ENCODE results near the gene MAPK10.

Gene MAPK10

DNA sequence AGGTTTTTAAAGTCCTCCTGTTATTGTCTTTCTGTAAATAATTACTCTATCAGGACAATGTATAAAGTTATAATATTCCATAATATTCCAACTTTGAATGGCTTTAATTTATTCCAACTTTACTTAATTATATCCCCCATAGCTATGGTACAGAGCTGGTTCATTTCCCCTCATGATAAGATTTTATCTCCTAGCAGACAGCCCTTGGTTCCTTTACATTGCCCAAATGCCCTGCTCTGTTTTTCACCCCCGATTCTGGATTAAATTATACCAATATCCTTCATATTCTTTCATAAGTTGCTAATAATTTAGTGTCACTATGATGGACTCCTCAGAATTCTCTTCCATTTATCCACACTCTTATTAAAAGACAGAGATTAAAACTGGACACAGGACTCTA is 340.5 kb downstream of the MAPK10 start:
- no peak for TF ChIP-seq CTCF (conservative IDR thresholded peaks at IDR 0.05; ENCODE audit: low read depth, low read length)
- DNase-seq (ENCODE audit: low read depth), result no peak
- H3K4me3 ChIP-seq (ENCODE audit: low read depth, low read length), result no peak overlapping the region

GRCh38 chr4:86015412-86016350 is 344.2 kb downstream of the MAPK10 start:
- TF ChIP-seq CTCF (conservative IDR thresholded peaks at IDR 0.05; ENCODE audit: low read depth, low read length), result no peak
- DNase-seq (ENCODE audit: low read depth), result no peak
- no peak overlapping the region for H3K4me3 ChIP-seq (ENCODE audit: low read depth, low read length)

GRCh38 chr4:86014599-86014998 is 345.3 kb downstream of the MAPK10 start:
- peak; percentile 75 for DNase-seq (ENCODE audit: low read depth)
- no peak for TF ChIP-seq CTCF (conservative IDR thresholded peaks at IDR 0.05; ENCODE audit: low read depth, low read length)
- no peak overlapping the region for H3K4me3 ChIP-seq (ENCODE audit: low read depth, low read length)

- peak; percentile 84 for DNase-seq (ENCODE audit: low read depth)
- TF ChIP-seq CTCF (conservative IDR thresholded peaks at IDR 0.05; ENCODE audit: low read depth, low read length), result no peak
- no peak overlapping the region for H3K4me3 ChIP-seq (ENCODE audit: low read depth, low read length)
These were observed 346.2 kb downstream of the MAPK10 start for GRCh38 chr4:86013621-86014020.

- no peak for TF ChIP-seq CTCF (conservative IDR thresholded peaks at IDR 0.05; ENCODE audit: low read depth, low read length)
- DNase-seq (ENCODE audit: low read depth), result peak; percentile 96
These were observed 348.7 kb downstream of the MAPK10 start for GRCh38 chr4:86011117-86011516.

DNA sequence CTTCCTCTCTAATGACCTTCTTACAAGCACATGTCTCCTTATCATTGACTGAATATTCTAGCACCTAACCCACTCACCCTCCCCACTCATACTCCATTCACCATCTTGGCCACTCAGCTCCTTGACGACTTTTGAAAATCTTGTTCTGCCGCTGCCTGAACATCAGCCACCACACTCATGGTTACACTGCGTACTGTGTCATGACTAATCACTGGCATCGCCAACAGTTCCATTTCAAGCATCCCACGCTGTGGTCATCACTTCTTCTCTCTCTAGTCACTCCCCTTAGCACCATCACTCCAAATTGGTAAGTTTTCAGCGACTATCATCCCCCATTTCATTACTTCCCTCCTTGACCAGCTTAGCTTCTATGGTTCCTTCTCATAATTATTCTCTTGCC is 352.8 kb downstream of the MAPK10 start:
- DNase-seq (ENCODE audit: low read depth), result no peak
- no peak for TF ChIP-seq CTCF (conservative IDR thresholded peaks at IDR 0.05; ENCODE audit: low read depth, low read length)
- no peak overlapping the region for H3K4me3 ChIP-seq (ENCODE audit: low read depth, low read length)

More at GRCh38 chr4:86011117-86011516, 348.7 kb downstream of the MAPK10 start:
- H3K4me3 ChIP-seq (ENCODE audit: low read depth, low read length), result no peak overlapping the region

- no peak overlapping the region for H3K4me3 ChIP-seq (ENCODE audit: low read depth, low read length)
- no peak for TF ChIP-seq CTCF (conservative IDR thresholded peaks at IDR 0.05; ENCODE audit: low read depth, low read length)
- DNase-seq (ENCODE audit: low read depth), result no peak
These were observed 353.8 kb downstream of the MAPK10 start for GRCh38 chr4:86006057-86006456.

Data from choroid plexus epithelial cell (primary cell).